Keratinocyte (primary cell): ENCODE data around the gene RHCE. TPM values are rescaled to one million over a fixed set of nuclear protein-coding genes. Genes with fewer than 3 reads are reported as not detected.

Experiments
- DNase-seq: peaks from one replicate; pipeline ENCODE4 v3.0.0-alpha.2; 2011; ENCODE audit warnings: low read depth, missing footprints, low spot score
- FAIRE-seq: peaks from 2 replicates; lab custom pipeline; 2011; peaks lifted over from hg19 to GRCh38; lab: Jason Lieb, UNC
- H2AFZ ChIP-seq: 2 replicates; pipeline ENCODE4 v1.6.0; 2012; ENCODE audit warnings: low read length, control low read depth, inconsistent platforms; ENCODE audit not compliant: control insufficient read depth
- H3K27ac ChIP-seq: 2 replicates; pipeline ENCODE4 v1.5.1; 2011; ENCODE audit warnings: low read length; ENCODE audit not compliant: control insufficient read depth, insufficient read depth
- H3K27me3 ChIP-seq: 3 replicates; pipeline ENCODE4 v1.6.0; 2011; ENCODE audit warnings: low read length; ENCODE audit not compliant: control insufficient read depth, insufficient read depth; ENCODE audit errors: extremely low read depth
- H3K36me3 ChIP-seq, 2 experiments: 2 replicates in 1 of 2; 3 replicates in 1 of 2; pipeline ENCODE4 v1.5.1; 2011; ENCODE audit warnings: low read length in 2 of 2, mild to moderate bottlenecking in 1 of 2; ENCODE audit not compliant: control insufficient read depth in 2 of 2, insufficient read depth in 2 of 2; ENCODE audit errors: extremely low read depth in 1 of 2
- H3K4me1 ChIP-seq: 3 replicates; pipeline ENCODE4 v1.5.1; 2011; ENCODE audit warnings: low read length; ENCODE audit not compliant: control insufficient read depth, insufficient read depth; ENCODE audit errors: extremely low read depth
- H3K4me2 ChIP-seq: 3 replicates; pipeline ENCODE4 v1.6.0; 2011; ENCODE audit warnings: low read depth, low read length; ENCODE audit not compliant: control insufficient read depth, insufficient read depth; ENCODE audit errors: extremely low read depth
- H3K4me3 ChIP-seq, 3 experiments: fragments of 200-600 bp in 1 of 3; sonication (generic) in 1 of 3; 2 replicates in 2 of 3; 3 replicates in 1 of 3; pipeline ENCODE4 v1.5.1; 2011 to 2016; ENCODE audit warnings: low read length in 3 of 3, mild to moderate bottlenecking in 3 of 3, control low read depth in 2 of 3, inconsistent platforms in 1 of 3, low read depth in 1 of 3, mixed read lengths in 1 of 3, mixed run types in 1 of 3, moderate library complexity in 1 of 3; ENCODE audit not compliant: control insufficient read depth in 2 of 3, insufficient read depth in 2 of 3; ENCODE audit errors: extremely low read depth in 1 of 3
- H3K79me2 ChIP-seq: 2 replicates; pipeline ENCODE4 v1.6.0; 2012; ENCODE audit warnings: low read length; ENCODE audit not compliant: control insufficient read depth, insufficient read depth
- H3K9ac ChIP-seq: 3 replicates; pipeline ENCODE4 v1.6.0; 2011; ENCODE audit warnings: low read length; ENCODE audit not compliant: control insufficient read depth, insufficient read depth; ENCODE audit errors: extremely low read depth
- H3K9me1 ChIP-seq: 3 replicates; pipeline ENCODE4 v1.6.0; 2011; ENCODE audit warnings: low read length; ENCODE audit not compliant: control insufficient read depth, insufficient read depth; ENCODE audit errors: extremely low read depth
- H3K9me3 ChIP-seq: 2 replicates; pipeline ENCODE4 v1.5.1; 2012; ENCODE audit warnings: low read depth, low read length; ENCODE audit not compliant: control insufficient read depth
- H4K20me1 ChIP-seq: 3 replicates; pipeline ENCODE4 v1.6.0; 2011; ENCODE audit warnings: low read length; ENCODE audit not compliant: control insufficient read depth, insufficient read depth; ENCODE audit errors: extremely low read depth
- CTCF ChIP-seq, 3 experiments: IDR thresholded peaks in 1 of 3; conservative IDR thresholded peaks in 1 of 3; optimal IDR thresholded peaks in 1 of 3; 2 replicates in 2 of 3; 3 replicates in 1 of 3; pipeline versions ENCODE3 to v1.5.1; 2011; ENCODE audit warnings: low read length in 3 of 3, mild to moderate bottlenecking in 3 of 3, moderate library complexity in 2 of 3, control low read depth in 1 of 3, inconsistent platforms in 1 of 3; ENCODE audit not compliant: insufficient read depth in 2 of 3; ENCODE audit errors: extremely low read depth in 1 of 3
- EZH2 ChIP-seq: IDR thresholded peaks from one replicate; pipeline ENCODE4 v1.6.1; 2012; ENCODE audit warnings: inconsistent platforms, mild to moderate bottlenecking, low read length, moderate library complexity
- dilution Hi-C: fragments of 300-500 bp; cut with MboI; formaldehyde crosslinking; loops from one replicate; pipeline ENCODE4 v1.7.0; 2020; ENCODE audit warnings: low sequenced_read_pairs; ENCODE audit not compliant: extremely low pct_ligation_motif_present
- polyA plus RNA-seq, 5 experiments: library from polyadenylated mRNA; depleted of rRNA in 3 of 5; stranded (reverse) in 3 of 5; stranded (forward) in 1 of 5; unstranded in 1 of 5; fragments of >200 nt; gene quantifications; 1 replicate in 1 of 5; 2 replicates in 3 of 5; 3 replicates in 1 of 5; pipeline versions ENCODE4 v1.2.1 to v1.2.3, GENCODE V29; 2011 to 2012; ENCODE audit warnings: missing spikeins in 2 of 5, low read depth in 1 of 5, low replicate concordance in 1 of 5

The RHCE gene
- polyA plus RNA-seq, 1 donor (not counting 4 experiments of a cell fraction or from before 2014, with no cell fraction given) = 0.20 TPM

GRCh38 chr1:25430967-25431881 is 10.6 kb upstream of the RHCE start:
- peak overlapping the region; percentile 52 to 94 (median 72) for H3K4me3 ChIP-seq
- DNase-seq (no peak), FAIRE-seq (no peak)
- dilution Hi-C loops = no loop called here
- H3K4me2 ChIP-seq = peak overlapping the region; percentile 96
- no peaks in the 10 kb centered on the region for H4K20me1 ChIP-seq
- H2AFZ ChIP-seq = peak overlapping the region; percentile 72
- peaks cover 25% of the 10 kb centered on the region for H3K79me2 ChIP-seq
- H3K9me1 ChIP-seq = no peaks in the 10 kb centered on the region
- no peaks in the 10 kb centered on the region for H3K9me3 ChIP-seq
- peak overlapping the region; percentile 24 for H3K27ac ChIP-seq
- no peaks in the 10 kb centered on the region for H3K27me3 ChIP-seq
- H3K4me1 ChIP-seq = peaks cover 27% of the 10 kb centered on the region
- no peak for TF ChIP-seq EZH2
- TF ChIP-seq CTCF (optimal IDR thresholded peaks at IDR 0.05 in 1 of 3, IDR thresholded peaks at IDR 0.05 in 1 of 3, conservative IDR thresholded peaks at IDR 0.05 in 1 of 3; ENCODE audit: extremely low read depth in 1 of 3, insufficient read depth in 2 of 3, low read length in 3 of 3) = no peak
- H3K9ac ChIP-seq = peak overlapping the region; percentile 91
- H3K36me3 ChIP-seq = no peaks in the 10 kb centered on the region

DNA sequence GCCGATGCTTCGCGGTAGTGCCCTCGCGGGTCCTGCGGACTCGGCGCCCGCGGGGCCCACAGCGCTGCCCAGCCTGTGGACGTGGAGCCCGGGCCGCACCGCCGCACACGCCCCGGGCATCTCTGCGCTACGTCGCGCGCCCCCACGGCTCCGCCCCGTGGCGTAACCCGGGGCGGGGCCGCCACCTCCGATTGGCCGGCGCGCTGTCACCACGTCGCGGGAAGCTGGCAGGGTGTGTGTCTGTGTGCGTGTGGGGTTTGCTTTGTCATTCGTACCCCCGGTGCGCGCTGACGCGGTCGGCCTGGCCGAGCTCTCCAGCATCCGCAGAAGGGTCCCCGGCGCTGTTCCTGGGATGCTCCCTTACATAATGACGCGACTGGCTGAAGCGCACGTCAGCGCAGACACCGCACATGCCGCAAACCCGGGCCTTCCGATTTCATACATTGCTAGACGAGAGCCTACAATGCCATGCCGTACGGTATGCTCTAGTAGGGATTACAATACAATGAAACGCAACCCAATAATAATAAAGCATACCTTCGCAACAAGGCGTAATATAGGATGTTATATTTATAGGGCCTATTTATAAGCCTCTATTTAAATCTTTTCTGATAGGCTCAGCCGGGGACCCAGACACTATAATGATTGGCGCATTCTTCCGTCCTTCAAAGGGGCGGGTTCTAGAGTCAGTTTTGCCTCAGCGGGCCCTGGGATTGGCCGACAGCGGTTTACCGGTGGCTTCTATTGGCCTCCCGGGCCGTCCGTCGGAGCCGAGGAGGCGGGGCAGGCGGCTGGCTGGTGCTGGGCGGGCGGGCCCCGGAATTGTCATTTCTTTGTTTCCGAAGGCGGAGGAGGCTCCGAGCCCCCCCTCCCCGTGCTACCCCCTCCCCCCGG is 9.7 kb upstream of the RHCE start, which contains the start of gene MACO1:
MACO1 (plus strand) TSS at position 825 of the 894 bp plus-strand sequence. CDS start 202 bp downstream, outside the sequence.
- FAIRE-seq (no peak), DNase-seq (peak; percentile 49)
- H3K9me1 ChIP-seq = no peaks in the 10 kb centered on the region
- dilution Hi-C loops = no loop called here
- peak within 1 kb of the TSS; percentile 91 for H3K9ac ChIP-seq
- H3K27ac ChIP-seq = peak within 1 kb of the TSS; percentile 93
- H3K9me3 ChIP-seq = no peaks in the 10 kb centered on the region
- peak within 1 kb of the TSS; percentile 52 to 97 (median 94) for H3K4me3 ChIP-seq
- peak within 1 kb of the TSS; percentile 97 for H2AFZ ChIP-seq
- no peaks in the 10 kb centered on the region for H3K36me3 ChIP-seq
- H3K79me2 ChIP-seq = peaks cover 22% of the 10 kb centered on the region
- H4K20me1 ChIP-seq = no peaks in the 10 kb centered on the region
- H3K27me3 ChIP-seq = no peaks in the 10 kb centered on the region
- peaks cover 22% of the 10 kb centered on the region for H3K4me1 ChIP-seq
- peak within 1 kb of the TSS; percentile 98 for H3K4me2 ChIP-seq
- no peak for TF ChIP-seq EZH2
- TF ChIP-seq CTCF (optimal IDR thresholded peaks at IDR 0.05 in 1 of 3, IDR thresholded peaks at IDR 0.05 in 1 of 3, conservative IDR thresholded peaks at IDR 0.05 in 1 of 3; ENCODE audit: extremely low read depth in 1 of 3, insufficient read depth in 2 of 3, low read length in 3 of 3) = no peak
